ENCODE measurements around the gene EIF2B2. TPM values are rescaled to one million over a fixed set of nuclear protein-coding genes. Genes with fewer than 3 reads are reported as not detected.

The EIF2B2 gene
- total and polyA plus RNA-seq, 9 of the 15 experiments (the other 6 are each of a cell fraction or from before 2014, with no cell fraction given): 10.6 to 94.1 (median 38.9) TPM

DNA sequence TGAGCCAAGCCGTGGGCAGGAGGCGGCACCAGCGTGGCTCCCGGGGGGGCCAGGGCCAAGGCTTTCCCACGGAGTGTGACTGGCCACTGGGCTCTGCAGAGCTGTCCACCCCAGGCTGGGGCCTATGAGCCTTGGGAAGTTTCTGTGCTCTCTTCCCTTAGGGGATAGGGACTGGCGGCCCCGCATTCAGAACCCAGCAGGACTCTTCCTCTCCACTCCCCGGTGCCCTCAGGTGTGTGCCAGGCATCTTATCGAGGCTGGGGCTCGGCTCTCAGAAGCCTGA is 17.8 kb upstream of the EIF2B2 start:
- Histone ChIP-seq H3K9ac (ENCODE audit: insufficient read depth in 1 of 2, low read depth in 2 of 2, low read length in 2 of 2) (no peak overlapping the region), H2AFZ (ENCODE audit: low read depth, low read length) (no peak overlapping the region), H3K79me2 (ENCODE audit: control insufficient read depth, insufficient read depth, low read length) (no peaks in the 10 kb centered on the region), H3K9me3 (replicated peaks; ENCODE audit: control insufficient read depth, insufficient read depth, low read depth, low read length) (no peaks in the 10 kb centered on the region), H3K36me3 (ENCODE audit: control insufficient read depth, insufficient read depth, low read length) (no peaks in the 10 kb centered on the region), H3K4me3 (no peak overlapping the region), H3K4me1 (replicated peaks in 1 of 2; ENCODE audit: control insufficient read depth in 2 of 2, insufficient read depth in 2 of 2, low read length in 2 of 2) (peaks cover 0 to 18% of the 10 kb centered on the region in 2 experiments; a peak in 2 of 5 replicates), H3K27ac (ENCODE audit: extremely low read depth, low read depth, low read length) (no peak overlapping the region), H3K9me1 (ENCODE audit: control insufficient read depth, insufficient read depth, low read length) (no peaks in the 10 kb centered on the region), H3K27me3 (ENCODE audit: control insufficient read depth in 2 of 2, insufficient read depth in 2 of 2, low read length in 2 of 2) (no peaks in the 10 kb centered on the region), H3K4me2 (ENCODE audit: insufficient read depth, low read length) (no peak overlapping the region), H4K20me1 (replicated peaks; ENCODE audit: control insufficient read depth, insufficient read depth, low read length) (no peaks in the 10 kb centered on the region)
- ATAC-seq (no peak), FAIRE-seq (no peak), DNase-seq (ENCODE audit: extremely low read depth in 1 of 4, low spot score in 3 of 4) (peak in 1 of 4 experiments; percentile 1)
- ChIA-PET POLR2A (no interaction called here), CTCF (ENCODE audit: low intra/inter-chr PET ratio) (no interaction called here)
- intact Hi-C loops (cut with micrococcal nuclease): no loop called here
- WGBS (ENCODE audit: insufficient coverage, low coverage, missing lambda C conversion rate): 56% methylated on average over 6 of the region's 10 CpGs
- no peak for TF ChIP-seq ZNF830 (CRISPR knock-in tag; IDR thresholded peaks at IDR 0.05)
- no peak for TF ChIP-seq PHTF2 (CRISPR knock-in tag; IDR thresholded peaks at IDR 0.05)
- TF ChIP-seq HNRNPK (IDR thresholded peaks at IDR 0.05; ENCODE audit: low read depth, low read length, poor library complexity, severe bottlenecking): no peak
- no peak for TF ChIP-seq XRCC5 (IDR thresholded peaks at IDR 0.05; ENCODE audit: low read depth, low read length)
- TF ChIP-seq, protein P1, sequence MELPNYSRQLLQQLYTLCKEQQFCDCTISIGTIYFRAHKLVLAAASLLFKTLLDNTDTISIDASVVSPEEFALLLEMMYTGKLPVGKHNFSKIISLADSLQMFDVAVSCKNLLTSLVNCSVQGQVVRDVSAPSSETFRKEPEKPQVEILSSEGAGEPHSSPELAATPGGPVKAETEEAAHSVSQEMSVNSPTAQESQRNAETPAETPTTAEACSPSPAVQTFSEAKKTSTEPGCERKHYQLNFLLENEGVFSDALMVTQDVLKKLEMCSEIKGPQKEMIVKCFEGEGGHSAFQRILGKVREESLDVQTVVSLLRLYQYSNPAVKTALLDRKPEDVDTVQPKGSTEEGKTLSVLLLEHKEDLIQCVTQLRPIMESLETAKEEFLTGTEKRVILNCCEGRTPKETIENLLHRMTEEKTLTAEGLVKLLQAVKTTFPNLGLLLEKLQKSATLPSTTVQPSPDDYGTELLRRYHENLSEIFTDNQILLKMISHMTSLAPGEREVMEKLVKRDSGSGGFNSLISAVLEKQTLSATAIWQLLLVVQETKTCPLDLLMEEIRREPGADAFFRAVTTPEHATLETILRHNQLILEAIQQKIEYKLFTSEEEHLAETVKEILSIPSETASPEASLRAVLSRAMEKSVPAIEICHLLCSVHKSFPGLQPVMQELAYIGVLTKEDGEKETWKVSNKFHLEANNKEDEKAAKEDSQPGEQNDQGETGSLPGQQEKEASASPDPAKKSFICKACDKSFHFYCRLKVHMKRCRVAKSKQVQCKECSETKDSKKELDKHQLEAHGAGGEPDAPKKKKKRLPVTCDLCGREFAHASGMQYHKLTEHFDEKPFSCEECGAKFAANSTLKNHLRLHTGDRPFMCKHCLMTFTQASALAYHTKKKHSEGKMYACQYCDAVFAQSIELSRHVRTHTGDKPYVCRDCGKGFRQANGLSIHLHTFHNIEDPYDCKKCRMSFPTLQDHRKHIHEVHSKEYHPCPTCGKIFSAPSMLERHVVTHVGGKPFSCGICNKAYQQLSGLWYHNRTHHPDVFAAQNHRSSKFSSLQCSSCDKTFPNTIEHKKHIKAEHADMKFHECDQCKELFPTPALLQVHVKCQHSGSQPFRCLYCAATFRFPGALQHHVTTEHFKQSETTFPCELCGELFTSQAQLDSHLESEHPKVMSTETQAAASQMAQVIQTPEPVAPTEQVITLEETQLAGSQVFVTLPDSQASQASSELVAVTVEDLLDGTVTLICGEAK (IDR thresholded peaks at IDR 0.05): no peak
- TF ChIP-seq, protein P1 (CRISPR knock-in tag; IDR thresholded peaks at IDR 0.05): no peak
- no peak for TF ChIP-seq MED1 (CRISPR knock-in tag; IDR thresholded peaks at IDR 0.05; ENCODE audit: borderline replicate concordance)
- in situ Hi-C loops (cut with MboI): no loop called here
- BruUV-seq (replicated peaks): no TSS peak
